GM15510 (cell line): ENCODE measurements around the gene HRH3.

Experiments used
- POLR2A ChIP-seq: IDR thresholded peaks from 3 replicates; pipeline ENCODE4 v1.6.1; 2011; ENCODE audit warnings: borderline replicate concordance; ENCODE audit not compliant: insufficient read length; ENCODE audit errors: extremely low read depth

Gene HRH3

DNA sequence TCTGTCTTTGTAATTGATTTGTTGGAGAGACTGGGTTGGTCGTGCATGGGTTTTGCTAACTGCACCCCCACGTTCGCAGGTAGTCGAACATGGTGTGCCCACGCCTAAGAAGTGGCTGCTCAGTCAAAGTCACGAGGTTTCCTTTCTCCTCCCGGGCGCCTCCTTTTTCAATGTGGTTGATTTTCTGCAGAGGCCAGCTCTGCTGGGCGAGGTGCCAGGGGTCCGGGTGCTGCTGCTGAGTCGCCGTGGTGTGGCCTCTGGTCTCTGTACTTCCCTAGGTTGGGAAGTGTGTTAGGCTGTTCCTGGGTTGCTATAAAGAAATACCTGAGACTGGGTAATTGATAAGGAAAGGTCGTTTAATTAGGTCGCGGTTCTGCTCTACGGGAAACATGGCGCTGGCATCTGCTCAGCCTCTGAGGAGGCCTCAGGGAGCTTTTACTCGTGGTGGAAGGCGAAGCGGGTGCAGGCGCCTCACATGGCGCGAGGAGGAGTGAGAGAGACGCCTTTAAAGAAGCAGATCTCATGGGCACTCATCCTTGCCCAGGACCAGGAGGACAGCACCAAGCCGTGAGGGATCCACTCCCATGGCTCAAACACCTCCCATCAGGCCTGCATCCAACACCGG lies 32.4 kb upstream of the HRH3 start:
- TF ChIP-seq POLR2A: no peak

DNA sequence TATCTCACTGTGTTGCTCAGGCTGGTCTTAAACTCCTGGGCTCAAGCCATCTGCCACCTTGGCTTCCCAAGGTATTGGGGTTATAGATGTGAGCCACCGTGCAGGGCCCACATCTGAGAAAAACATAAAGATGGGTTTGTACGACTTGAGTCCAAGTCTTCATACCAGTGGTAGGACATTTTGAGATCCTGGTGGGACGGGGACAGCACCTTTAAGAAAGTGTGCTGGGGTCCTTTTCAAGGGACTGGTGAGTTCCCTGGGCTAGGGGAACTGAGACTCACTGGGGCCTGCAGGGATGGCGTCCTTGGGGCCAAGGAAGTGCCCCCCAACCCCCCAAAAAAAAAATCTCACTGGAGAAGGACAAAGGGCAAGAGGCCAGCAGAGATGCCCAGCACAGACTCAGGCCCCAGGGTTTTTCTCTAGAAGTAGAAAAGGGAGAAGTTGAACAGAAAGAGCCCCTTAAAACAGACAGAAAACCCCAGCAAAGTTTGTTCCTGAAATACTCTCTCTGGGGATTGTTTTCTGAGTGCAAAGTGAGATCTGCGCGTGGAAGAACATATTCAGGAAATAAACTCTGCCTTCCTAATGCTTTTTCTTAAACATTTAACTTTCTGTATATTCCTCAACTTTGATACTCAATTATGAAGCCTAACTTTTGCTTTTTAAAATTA lies 28.9 kb upstream of the HRH3 start:
- TF ChIP-seq POLR2A: no peak

DNA sequence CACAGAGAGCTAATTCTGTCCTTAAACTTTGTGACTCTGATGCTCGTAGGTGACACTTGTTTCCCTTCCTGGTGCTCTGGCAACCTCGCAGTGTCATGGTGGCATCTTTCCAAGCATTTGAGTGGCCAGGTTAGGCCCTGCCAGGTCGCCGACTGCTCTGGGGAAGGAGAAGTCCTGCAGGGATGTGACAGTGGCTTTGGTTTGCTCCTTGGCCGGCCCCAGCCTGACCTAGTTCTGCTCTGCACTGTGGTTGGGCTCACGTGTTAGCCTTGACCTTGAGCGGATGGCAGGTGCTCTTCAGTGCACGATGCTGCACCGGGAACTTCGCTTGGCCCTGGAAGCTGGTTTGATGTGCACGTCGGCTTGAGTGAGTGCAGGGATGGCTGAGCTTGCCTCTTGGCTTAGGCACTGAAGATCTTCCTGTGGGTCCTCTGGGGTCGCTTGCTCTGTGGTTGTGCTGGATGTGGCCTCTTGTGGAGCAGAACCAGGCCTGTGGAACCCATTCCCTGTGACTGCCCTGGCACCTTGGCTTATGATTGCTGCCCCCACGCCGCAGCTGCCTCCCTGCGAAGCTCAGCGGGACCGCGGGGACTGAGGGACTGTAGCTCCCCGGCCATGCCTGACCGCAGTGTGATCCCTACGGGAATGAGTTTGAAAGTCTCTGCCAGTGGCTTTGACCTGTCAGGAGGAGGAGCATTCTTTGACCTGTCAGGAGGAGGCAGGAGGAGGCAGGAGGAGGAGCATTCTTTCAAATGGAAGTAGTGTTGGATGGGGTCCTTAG lies 27.0 kb upstream of the HRH3 start:
- TF ChIP-seq POLR2A: no peak

DNA sequence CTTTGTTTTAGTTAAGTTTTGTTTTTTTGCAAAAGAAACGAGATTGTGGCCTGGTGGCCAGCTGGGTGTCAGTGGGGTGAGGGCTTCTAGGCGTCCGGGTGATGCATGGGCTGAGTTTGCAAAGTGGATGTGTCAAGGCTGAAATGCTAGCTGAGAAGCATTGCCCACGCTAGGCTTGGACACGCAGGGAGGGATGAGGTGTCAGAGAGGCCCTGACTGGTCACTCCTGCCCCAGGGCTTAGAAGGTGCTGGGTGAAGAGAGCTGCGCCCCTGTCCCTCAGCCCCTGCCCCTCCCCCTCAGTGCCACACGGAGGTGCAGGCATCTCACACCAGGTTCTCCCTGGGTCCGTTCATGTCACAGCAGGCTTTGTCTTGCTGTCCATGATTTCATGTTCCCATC lies 26.4 kb upstream of the HRH3 start:
- no peak for TF ChIP-seq POLR2A

DNA sequence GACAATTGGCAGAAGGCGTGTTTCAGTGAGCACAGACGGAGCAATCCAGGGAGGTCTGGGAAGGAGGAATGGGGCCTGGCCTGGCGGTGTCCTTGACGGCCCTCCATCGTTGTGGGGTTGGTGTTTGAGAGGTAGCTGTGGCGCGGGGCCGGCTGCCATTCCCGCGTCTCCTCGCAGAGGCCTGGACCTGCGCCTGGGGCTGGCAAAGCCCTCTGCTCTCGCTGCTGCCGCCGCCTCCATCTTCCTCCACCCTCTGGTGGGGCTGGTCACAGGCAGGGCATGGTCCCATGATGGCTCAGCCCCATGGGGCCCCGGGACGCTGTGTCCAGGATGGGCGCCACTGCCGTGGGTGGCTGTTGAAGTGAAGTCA lies 25.8 kb upstream of the HRH3 start:
- TF ChIP-seq POLR2A: no peak

DNA sequence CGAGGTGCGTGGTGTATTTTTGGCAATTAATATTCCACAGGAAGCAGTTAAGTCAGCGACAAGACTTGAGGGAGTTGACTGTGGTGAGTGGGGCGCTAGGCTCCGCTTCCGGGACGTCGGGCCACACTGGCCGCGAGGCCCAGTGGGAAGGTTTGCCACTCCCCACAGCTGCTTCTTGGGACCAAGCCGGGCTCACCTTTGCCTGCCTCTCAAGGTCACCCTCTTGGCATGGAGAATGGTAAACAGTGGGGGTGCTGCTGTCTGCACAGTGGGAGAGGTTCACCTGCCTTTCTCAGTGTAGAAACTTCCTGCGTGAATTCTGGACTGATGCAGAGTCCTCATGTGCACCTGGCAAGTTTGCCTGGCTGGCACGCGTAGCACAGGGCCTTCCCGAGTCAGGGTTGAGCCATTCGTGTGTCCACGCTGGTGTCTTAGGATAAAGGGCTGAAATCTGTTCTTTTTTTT lies 24.6 kb upstream of the HRH3 start:
- no peak for TF ChIP-seq POLR2A

DNA sequence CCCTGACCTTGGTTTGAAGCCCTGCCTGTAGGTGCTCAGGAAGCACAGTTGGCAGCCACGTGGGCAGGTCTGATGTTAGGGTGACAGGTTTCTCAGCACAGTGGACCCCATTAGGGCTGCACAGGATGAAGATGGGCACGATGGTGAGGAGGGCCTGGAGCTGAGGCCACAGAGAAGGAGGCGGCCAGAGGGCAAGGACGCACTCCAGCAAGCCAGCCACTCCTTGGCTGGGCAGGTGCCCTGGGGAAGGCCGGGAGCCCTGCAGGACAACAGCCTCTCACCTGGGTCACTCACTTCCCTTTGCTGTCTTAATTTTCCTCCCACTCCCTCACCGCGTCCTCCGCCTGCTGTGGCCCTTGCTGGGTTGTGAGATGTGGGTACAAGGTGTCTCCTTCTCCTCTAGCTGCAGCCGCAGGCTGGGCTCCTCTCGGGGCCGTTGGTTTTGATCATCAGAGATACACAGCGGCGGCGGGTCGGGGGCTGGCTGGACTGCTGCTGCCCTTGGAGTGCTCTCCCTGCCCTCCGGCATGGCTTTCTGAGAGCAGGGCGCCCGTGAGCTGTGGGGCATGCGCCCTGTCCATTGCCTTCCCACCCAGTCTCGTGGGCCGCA lies 23.9 kb upstream of the HRH3 start:
- no peak for TF ChIP-seq POLR2A

DNA sequence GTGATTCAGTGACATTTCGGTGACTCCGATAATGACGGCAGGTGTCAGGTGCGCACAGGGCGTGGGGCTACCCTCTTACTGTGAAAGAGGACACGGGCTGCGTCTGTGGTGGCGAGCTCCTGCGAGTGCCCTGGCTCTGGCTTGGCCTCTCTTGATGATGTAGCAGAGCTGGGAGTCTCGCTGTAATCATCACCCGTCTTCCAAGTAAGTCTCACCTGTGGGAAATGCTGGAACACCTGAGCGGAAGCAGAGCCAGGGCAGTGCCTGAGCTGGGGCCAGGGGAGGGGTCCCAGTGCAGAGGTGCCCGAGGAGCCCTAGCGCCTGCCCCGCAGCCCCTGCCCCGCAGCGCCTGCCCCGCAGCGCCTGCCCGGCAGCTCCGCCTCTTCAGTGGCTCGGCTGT lies 23.0 kb upstream of the HRH3 start:
- no peak for TF ChIP-seq POLR2A

DNA sequence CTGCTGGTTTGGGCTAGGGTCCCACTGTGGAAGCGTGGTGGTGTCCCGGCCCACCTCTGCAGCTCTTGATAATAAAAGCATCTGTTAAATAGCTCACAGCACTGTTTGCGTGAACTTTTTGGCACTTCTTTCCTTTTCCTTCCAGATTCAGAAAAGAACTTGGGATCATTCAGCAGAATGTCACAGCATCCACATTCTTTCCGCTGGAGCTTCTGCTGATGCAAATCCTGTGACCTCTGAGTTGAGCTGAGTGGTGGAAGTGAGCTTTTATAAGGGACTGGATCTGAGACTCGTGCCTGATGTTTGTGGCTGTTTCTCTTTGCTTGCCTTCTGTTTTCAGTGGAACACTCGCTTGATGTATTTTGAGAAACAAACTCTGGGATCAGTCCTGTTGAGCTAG lies 22.1 kb upstream of the HRH3 start:
- no peak for TF ChIP-seq POLR2A

DNA sequence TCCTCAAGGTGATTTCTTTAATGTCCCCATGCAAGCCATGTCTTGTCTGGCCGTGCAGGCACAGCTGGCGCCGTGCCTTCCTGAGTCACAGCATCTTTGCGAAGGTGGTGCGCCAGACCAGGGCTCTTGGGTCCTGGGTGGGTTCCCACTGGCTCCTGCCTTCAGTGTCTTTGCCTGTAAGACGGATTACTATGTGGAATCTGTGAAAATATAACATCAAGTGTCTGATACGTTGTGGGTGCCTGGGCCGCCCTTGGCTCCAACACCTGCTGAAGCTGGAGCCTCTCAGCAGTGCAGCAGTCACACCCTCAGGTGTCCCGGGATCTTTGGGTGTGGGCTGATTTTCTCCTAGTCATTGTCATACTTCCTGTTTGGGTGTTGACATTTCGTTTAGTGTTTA lies 21.4 kb upstream of the HRH3 start:
- no peak for TF ChIP-seq POLR2A

DNA sequence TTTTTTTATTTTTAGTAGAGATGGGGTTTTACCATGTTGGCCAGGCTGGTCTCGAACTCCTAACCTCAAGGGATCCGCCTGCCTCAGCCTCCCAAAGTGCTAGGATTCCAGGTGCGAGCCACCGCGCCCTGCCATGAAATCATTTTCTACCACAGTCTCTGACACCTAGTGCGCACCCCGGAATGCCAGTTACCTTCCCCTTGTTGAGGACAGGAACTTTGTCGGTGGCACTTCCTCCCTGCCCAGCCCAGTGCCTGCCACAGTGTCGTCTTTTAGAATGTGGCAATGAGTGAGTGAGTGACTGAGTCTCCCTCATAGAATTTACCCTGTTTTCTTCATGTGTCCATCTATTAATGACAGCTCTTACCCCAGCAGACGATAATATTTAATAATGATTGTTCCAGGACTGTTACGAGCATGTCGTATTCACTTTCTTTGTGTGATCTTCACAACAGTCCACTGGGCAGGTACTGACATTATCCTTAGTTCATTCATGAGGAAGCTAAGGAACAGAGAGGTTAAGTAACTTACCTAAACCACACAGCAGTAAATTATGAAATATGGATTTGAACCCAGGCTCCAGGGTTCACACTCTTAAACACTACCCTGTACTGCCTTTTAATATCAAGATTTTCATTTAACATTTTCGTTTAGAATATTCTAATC lies 20.1 kb upstream of the HRH3 start:
- TF ChIP-seq POLR2A: no peak

DNA sequence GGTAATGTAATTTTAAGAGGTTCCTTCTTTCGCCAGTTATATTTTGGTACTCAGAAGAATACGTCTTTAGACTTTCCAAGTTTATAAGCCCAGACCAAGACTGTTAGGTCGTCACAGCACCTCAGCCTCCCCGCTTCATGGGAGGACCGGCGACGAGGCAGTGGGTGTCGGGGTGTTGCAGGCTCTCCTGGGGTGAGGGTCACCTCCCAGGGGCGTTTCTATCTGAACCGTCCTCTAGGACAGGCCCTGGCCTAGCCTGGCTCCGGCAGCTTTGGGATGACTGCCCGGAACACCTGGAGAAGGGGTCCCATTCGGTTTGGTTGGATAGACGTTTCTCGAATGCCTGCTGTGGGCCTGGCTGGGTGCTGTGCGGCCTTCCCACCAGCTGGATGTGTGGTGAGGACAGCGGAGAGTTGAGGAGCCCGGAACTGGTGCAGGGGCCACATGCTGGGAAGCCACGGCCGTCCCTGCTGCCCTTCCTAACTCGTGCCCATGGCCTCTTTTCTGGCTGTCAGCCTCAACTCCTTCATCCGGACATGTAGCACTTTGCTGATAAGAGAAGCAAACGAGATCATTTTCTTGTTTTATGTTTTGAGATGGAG lies 19.3 kb upstream of the HRH3 start:
- TF ChIP-seq POLR2A: no peak

DNA sequence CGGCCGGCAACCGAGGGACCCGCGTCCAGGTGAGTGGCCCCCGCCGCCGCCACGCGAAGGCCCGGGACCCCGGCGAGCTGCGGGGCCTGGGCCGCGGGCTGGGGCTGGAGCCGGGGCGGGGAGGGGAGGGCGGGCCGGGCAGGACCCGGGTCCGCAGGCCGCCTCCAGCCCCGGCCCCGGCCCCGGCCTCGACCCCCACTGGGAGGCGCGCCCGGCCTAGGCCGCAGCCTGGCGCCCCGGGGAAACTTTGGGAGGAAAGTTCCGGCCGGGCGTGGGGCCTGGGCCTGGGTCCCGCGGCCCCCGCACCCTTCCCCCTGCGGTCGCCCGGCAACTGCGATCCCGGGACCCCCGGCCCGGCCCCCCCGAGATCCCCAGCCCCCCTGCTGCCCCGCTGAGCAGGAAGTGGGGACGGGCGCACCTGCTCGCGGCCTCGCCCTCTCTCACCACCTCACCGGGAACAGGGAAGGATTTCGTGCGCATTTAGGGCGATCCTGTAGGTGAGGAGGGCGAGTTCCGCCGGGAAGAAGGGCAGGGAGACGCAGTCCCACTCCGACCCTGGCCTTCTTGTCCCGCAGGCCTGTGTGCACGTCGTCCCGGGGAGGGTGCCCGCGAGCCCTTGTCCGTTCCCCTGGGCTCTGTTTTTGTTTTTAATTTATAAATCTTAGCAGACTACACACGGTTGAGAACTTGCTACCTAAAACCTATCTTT lies 18.6 kb upstream of the HRH3 start:
- no peak for TF ChIP-seq POLR2A

DNA sequence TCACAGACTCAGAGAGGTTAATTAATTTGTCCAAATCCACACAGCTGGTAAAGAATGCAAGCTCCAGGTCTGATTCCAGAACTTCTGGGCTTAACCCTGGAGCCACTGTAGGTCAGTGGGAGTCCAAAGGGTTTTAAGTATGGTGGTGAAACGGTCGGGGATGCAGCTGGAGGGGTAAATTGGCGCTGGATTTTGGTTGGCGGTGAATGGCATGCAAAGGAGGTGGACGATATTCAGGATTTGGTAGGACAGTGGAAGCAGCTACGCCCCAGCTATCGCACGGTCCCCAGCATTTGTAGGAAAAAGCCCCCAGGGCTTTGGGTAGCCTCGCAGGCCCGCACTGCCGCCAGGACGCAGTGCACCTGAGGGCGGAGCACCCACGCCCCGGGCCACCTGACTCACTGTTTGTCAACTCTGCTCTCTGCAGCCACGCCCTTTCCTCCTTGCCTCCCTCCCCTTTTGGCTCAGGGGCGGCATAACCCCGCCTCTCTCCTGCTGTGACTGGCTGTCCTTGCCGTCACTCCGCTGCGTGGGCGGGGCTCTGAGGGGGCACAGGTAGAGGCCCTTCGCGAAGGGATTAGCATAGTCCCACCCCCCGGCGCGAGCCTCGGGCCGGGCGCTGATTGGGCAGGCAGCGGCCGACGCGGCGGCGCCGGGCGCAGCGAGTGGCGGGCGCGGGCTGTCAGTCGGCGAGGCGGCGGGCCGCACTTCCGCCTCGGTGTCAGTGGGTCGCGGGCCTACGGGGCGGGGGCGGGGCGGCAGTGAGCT lies 17.9 kb upstream of the HRH3 start, which contains the start of gene OSBPL2:
OSBPL2 (plus strand) TSS at position 721 of the 768 bp plus-strand sequence. CDS start 17,664 bp downstream, outside the sequence.
- TF ChIP-seq POLR2A: peak; percentile 11

DNA sequence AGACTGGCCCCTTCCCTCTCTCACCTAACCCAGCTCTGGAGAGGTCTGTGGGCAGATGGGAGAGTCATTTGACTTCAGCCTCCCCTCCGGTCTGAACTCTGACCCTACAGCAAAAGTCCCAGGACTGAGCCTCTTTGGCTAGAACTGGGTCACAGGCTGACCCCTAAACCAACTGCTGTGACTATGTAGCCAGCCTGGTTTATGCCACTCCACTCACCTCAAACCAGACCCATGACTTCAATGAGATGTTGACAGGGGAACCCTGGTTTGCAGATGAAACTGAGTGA lies 17.4 kb upstream of the HRH3 start:
- TF ChIP-seq POLR2A: no peak
